ENCODE measurements around the gene EI24. TPM values are rescaled to one million over a fixed set of nuclear protein-coding genes. Genes with fewer than 3 reads are reported as not detected.

The EI24 gene
- total and polyA plus RNA-seq, 9 of the 15 experiments (the other 6 are each of a cell fraction or from before 2014, with no cell fraction given): 50.4 to 260 (median 168) TPM

- no peak overlapping the region for H3K4me3 ChIP-seq
- H3K9ac ChIP-seq (ENCODE audit: insufficient read depth in 1 of 2, low read depth in 2 of 2, low read length in 2 of 2): no peak overlapping the region
- H3K36me3 ChIP-seq (ENCODE audit: control insufficient read depth, insufficient read depth, low read length): peaks cover 98% of the 10 kb centered on the region
- BruUV-seq (replicated peaks): no TSS peak
- FAIRE-seq (no peak), DNase-seq (ENCODE audit: extremely low read depth in 1 of 4, low spot score in 3 of 4) (no peak), ATAC-seq (no peak)
- no peak overlapping the region for H2AFZ ChIP-seq (ENCODE audit: low read depth, low read length)
- no peaks in the 10 kb centered on the region for H3K9me1 ChIP-seq (ENCODE audit: control insufficient read depth, insufficient read depth, low read length)
- no peaks in the 10 kb centered on the region for H3K27me3 ChIP-seq (ENCODE audit: control insufficient read depth in 2 of 2, insufficient read depth in 2 of 2, low read length in 2 of 2)
- no peaks in the 10 kb centered on the region for H4K20me1 ChIP-seq (replicated peaks; ENCODE audit: control insufficient read depth, insufficient read depth, low read length)
- in situ Hi-C loops (cut with MboI): no loop called here
- no peak overlapping the region for H3K27ac ChIP-seq (ENCODE audit: extremely low read depth, low read depth, low read length)
- H3K4me1 ChIP-seq (replicated peaks in 1 of 2; ENCODE audit: control insufficient read depth in 2 of 2, insufficient read depth in 2 of 2, low read length in 2 of 2): no peaks in the 10 kb centered on the region
- no peaks in the 10 kb centered on the region for H3K9me3 ChIP-seq (replicated peaks; ENCODE audit: control insufficient read depth, insufficient read depth, low read depth, low read length)
- CTCF ChIA-PET (ENCODE audit: low intra/inter-chr PET ratio): no interaction called here
- POLR2A ChIA-PET: no interaction called here
- no peaks in the 10 kb centered on the region for H3K79me2 ChIP-seq (ENCODE audit: control insufficient read depth, insufficient read depth, low read length)
- intact Hi-C loops (cut with micrococcal nuclease): no loop called here
- no peak overlapping the region for H3K4me2 ChIP-seq (ENCODE audit: insufficient read depth, low read length)
- TF ChIP-seq, protein P1, sequence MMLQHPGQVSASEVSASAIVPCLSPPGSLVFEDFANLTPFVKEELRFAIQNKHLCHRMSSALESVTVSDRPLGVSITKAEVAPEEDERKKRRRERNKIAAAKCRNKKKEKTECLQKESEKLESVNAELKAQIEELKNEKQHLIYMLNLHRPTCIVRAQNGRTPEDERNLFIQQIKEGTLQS (IDR thresholded peaks at IDR 0.05): no peak
- TF ChIP-seq, protein P1 (CRISPR knock-in tag; conservative IDR thresholded peaks at IDR 0.05): no peak
- no peak for TF ChIP-seq COPS2 (conservative IDR thresholded peaks at IDR 0.05)
- no peak for TF ChIP-seq GABPA (tag; conservative IDR thresholded peaks at IDR 0.05; ENCODE audit: low read depth)
- TF ChIP-seq RHOXF2B (CRISPR knock-in tag; conservative IDR thresholded peaks at IDR 0.05): no peak
- no peak for TF ChIP-seq KAT2B (IDR thresholded peaks at IDR 0.05; ENCODE audit: low read depth, low read length)
- TF ChIP-seq GATAD2B (IDR thresholded peaks at IDR 0.05; ENCODE audit: borderline replicate concordance): no peak
- no peak for TF ChIP-seq ETV6 (IDR thresholded peaks at IDR 0.05; ENCODE audit: borderline replicate concordance in 1 of 2, low read depth in 2 of 2, low read length in 1 of 2)
- no peak for TF ChIP-seq ETV6 (CRISPR knock-in tag; IDR thresholded peaks at IDR 0.05; ENCODE audit: borderline replicate concordance)
- TF ChIP-seq RCOR1 (IDR thresholded peaks at IDR 0.05; ENCODE audit: borderline replicate concordance in 1 of 2, low read depth in 2 of 2, low read length in 2 of 2): no peak
- TF ChIP-seq SMAD1 (IDR thresholded peaks at IDR 0.05; ENCODE audit: low read depth, low read length, partially characterized antibody): no peak
- no peak for TF ChIP-seq PBX2 (CRISPR knock-in tag; IDR thresholded peaks at IDR 0.05; ENCODE audit: low read depth)
- TF ChIP-seq PBX2 (tag; conservative IDR thresholded peaks at IDR 0.05; ENCODE audit: low read depth): no peak
- no peak for TF ChIP-seq KAT7 (CRISPR knock-in tag; IDR thresholded peaks at IDR 0.05; ENCODE audit: borderline replicate concordance)
- no peak for TF ChIP-seq TCF7L2 (IDR thresholded peaks at IDR 0.05; ENCODE audit: low read depth, low read length)
- no peak for TF ChIP-seq C11orf30 (IDR thresholded peaks at IDR 0.05; ENCODE audit: low read depth)
- no peak for TF ChIP-seq AFF4 (CRISPR knock-in tag; IDR thresholded peaks at IDR 0.05)
- no peak for TF ChIP-seq FOSL1 (tag; conservative IDR thresholded peaks at IDR 0.05)
Observed at GRCh38 chr11:125605417-125605816, 36.1 kb downstream of the EI24 start.
